ENCODE results near the gene MSTO1.
"Not testable (repeated sequence)": the region's sequence is repeated elsewhere in the genome, so short reads cannot be mapped to it uniquely, and the experiment has no call there.

Gene MSTO1

GRCh38 chr1:155622191-155622590 is 12.2 kb downstream of the MSTO1 start:
- DNase-seq, result no peak

- no peak for DNase-seq
Measured at GRCh38 chr1:155623357-155623756, 13.3 kb downstream of the MSTO1 start.

GRCh38 chr1:155626428-155626827 is 16.4 kb downstream of the MSTO1 start:
- DNase-seq, result not testable (repeated sequence)

GRCh38 chr1:155636397-155637153 is 26.6 kb downstream of the MSTO1 start:
- DNase-seq, result no peak

- no peak for DNase-seq
Measured at GRCh38 chr1:155640367-155640766, 30.3 kb downstream of the MSTO1 start.

GRCh38 chr1:155642559-155643180 is 32.7 kb downstream of the MSTO1 start:
- not testable (repeated sequence) for DNase-seq

- DNase-seq, result no peak
Measured at GRCh38 chr1:155643230-155643629, 33.2 kb downstream of the MSTO1 start.

- DNase-seq, result peak; percentile 4
Measured at GRCh38 chr1:155645034-155645598, 35.1 kb downstream of the MSTO1 start.

- DNase-seq, result no peak
Measured at GRCh38 chr1:155645648-155646047, 35.6 kb downstream of the MSTO1 start.

GRCh38 chr1:155646307-155646706 is 36.3 kb downstream of the MSTO1 start:
- DNase-seq, result peak; percentile 63

- DNase-seq, result peak; percentile 81
Measured at GRCh38 chr1:155648207-155649147, 38.5 kb downstream of the MSTO1 start.

GRCh38 chr1:155649676-155650075 is 39.7 kb downstream of the MSTO1 start:
- no peak for DNase-seq

GRCh38 chr1:155650231-155650757 is 40.3 kb downstream of the MSTO1 start:
- no peak for DNase-seq

GRCh38 chr1:155651861-155652661 is 42.0 kb downstream of the MSTO1 start:
- DNase-seq, result peak; percentile 58

- DNase-seq, result no peak
Measured at GRCh38 chr1:155652951-155653350, 42.9 kb downstream of the MSTO1 start.

- peak; percentile 62 for DNase-seq
Measured at GRCh38 chr1:155657463-155657862, 47.4 kb downstream of the MSTO1 start.

GRCh38 chr1:155661239-155661638 is 51.2 kb downstream of the MSTO1 start:
- not testable (repeated sequence) for DNase-seq
